ENCODE data around the gene MBOAT7.

DNA sequence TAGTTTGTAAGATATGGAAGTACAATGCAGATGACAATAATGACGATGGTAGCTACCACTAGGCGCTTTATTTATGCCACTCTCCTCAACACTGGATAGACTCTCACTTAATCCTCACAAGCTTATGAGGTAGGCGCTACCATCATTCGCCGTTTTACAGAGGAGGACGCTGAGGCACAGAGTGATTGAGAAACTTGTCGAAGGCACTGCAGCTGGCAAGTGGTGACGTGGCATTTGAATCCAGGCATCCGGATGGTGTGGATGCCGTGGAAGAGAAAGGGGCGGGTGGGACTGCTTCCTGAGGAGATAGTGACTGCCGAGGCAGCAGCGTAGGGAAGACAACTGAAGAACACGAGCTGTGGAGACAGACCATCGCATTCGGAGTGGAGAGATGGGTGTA lies 10.0 kb upstream of the MBOAT7 start:
- TF ChIP-seq, protein P1, sequence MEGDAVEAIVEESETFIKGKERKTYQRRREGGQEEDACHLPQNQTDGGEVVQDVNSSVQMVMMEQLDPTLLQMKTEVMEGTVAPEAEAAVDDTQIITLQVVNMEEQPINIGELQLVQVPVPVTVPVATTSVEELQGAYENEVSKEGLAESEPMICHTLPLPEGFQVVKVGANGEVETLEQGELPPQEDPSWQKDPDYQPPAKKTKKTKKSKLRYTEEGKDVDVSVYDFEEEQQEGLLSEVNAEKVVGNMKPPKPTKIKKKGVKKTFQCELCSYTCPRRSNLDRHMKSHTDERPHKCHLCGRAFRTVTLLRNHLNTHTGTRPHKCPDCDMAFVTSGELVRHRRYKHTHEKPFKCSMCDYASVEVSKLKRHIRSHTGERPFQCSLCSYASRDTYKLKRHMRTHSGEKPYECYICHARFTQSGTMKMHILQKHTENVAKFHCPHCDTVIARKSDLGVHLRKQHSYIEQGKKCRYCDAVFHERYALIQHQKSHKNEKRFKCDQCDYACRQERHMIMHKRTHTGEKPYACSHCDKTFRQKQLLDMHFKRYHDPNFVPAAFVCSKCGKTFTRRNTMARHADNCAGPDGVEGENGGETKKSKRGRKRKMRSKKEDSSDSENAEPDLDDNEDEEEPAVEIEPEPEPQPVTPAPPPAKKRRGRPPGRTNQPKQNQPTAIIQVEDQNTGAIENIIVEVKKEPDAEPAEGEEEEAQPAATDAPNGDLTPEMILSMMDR (IDR thresholded peaks at IDR 0.05; ENCODE audit: low read length): no peak
- TF ChIP-seq EZH2 (IDR thresholded peaks at IDR 0.05; ENCODE audit: borderline replicate concordance, low read length): no peak
